ENCODE measurements around the gene ABHD6. TPM values are rescaled to one million over a fixed set of nuclear protein-coding genes. Genes with fewer than 3 reads are reported as not detected.
"Not testable (repeated sequence)": the region's sequence is repeated elsewhere in the genome, so short reads cannot be mapped to it uniquely, and the experiment has no call there.

ABHD6 gene
- polyA plus RNA-seq, 1 donor: 13.0 TPM

DNA sequence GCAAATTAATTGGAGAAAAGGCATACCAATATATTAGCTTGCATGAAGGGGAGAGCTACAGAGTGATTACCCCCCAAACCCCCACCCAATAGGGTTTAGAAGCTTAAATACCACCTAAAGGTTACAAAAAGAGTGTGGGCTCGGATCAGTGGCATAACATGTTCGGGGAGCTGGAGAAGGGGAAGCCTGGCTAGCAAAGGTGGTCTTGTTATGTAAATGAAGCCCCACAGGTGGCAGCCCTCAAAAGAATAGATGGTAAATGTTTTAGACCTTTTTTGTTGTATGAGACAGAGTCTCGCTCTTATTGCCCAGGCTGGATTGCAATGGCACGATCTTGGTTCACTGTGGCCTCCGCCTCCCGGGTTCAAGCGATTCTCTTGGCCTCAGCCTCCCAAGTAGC lies 84.2 kb downstream of the ABHD6 start:
- DNase-seq: no peak

DNA sequence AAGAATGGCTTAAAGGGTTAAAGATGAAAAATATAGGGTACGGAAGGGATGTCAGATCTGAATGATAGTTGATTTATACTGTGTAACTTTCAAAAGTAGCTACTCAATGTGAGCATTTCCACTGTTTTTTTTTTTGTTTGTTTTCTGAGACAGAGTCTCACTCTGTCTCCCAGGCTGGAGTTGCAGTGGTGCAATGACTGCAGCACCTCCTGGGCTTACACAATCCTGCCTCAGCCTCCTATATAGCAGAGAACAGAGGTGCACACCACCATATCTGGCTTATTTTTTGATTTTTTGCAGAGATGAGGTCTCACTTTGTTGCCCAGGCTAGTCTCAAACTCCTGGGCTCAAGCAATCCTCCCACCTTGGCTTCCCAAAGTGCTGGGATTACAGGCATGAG lies 85.2 kb downstream of the ABHD6 start:
- no peak for DNase-seq

GRCh38 chr3:58323529-58324390 lies 86.2 kb downstream of the ABHD6 start:
- no peak for DNase-seq

- no peak for DNase-seq
Observed at GRCh38 chr3:58324391-58325390, 87.1 kb downstream of the ABHD6 start.

DNA sequence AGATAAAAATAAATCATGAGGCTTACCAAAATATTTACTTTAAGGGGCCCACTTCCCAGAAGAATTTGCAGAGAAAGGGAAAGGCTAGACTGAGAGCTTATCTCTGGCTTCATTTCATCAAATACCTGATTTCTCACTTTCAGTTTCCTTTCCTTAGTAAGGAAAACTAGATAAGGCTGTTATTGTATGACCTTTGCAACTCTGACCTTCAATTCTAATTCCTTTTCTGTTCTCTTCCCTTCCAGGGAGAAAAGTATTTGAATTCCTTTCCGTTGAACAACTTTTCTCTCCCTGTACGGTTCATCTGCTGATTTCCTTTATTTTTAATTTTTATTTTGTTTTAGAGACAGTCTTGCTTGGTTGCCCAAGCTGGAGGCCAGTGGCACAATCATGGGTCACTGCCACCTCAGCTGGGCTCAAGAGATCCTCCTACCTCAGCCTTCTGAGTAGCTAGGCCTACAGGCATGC lies 88.0 kb downstream of the ABHD6 start:
- DNase-seq: no peak

DNA sequence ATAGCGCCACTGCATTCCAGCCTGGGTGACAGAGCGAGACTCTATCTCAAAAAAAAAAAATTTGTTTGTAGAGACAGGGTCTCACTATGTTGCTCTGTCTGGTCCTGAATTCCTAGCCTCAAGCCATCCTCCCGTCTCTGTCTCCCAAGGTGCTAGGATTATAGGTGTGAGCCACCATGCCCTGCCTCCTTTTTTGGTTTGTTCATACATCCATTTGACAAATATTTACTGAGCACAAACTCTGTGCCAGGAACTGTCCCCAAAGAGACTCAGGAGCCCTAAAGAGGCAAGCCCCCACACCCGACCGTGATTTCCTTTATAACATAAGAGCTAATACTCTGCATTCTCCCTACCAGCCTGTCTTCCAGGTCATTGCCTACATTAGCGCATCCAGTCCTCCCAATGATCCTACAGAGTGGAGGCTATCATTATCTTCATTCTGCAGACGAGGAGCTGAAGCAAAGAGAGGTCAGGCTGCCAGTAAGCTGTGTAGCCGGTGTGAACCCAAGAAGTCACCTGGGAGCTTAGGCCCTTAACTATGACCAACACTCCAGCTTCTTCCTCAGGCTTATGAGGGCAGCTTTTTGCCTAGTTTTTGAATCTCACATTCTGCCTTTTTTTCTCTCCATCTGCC lies 88.8 kb downstream of the ABHD6 start:
- DNase-seq: no peak

GRCh38 chr3:58329150-58329921 lies 91.7 kb downstream of the ABHD6 start:
- DNase-seq: no peak

GRCh38 chr3:58329922-58330413 lies 92.4 kb downstream of the ABHD6 start:
- no peak for DNase-seq

DNA sequence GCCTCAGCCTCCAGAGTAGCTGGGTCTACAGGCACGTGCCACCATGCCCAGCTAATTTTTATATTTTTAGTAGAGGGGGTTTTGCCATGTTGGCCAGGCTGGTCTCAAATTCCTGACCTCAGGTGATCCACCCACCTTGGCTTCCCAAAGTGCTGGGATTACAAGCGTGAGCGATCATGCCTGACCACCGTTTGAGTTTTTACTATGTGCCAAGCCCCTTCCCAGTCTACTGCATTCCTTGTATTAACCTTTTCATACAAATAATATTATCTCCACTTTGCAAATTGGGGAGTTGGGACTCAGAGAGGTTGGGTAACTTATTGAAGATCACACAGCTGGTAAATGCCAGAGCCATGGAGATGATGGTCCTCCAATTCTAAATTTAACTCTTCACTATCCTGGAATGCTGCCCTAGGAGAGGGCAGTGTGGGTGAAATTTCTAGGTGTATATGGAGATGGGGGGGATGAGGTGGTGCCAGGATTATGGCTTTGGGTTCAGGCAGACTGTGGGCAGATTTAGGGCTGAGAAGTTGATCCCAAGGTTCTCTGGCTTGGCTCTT lies 94.1 kb downstream of the ABHD6 start:
- DNase-seq: no peak

GRCh38 chr3:58332575-58333188 lies 95.1 kb downstream of the ABHD6 start, which contains the start of gene PXK:
TSS of gene PXK (plus strand) at chr3:58332892. CDS start at chr3:58332989, 97 bp downstream.
- peak; percentile 75 for DNase-seq

- peak; percentile 43 for DNase-seq
Observed at GRCh38 chr3:58333206-58334012, 95.8 kb downstream of the ABHD6 start.

- no peak for DNase-seq
Observed at GRCh38 chr3:58334013-58334321, 96.4 kb downstream of the ABHD6 start.

DNA sequence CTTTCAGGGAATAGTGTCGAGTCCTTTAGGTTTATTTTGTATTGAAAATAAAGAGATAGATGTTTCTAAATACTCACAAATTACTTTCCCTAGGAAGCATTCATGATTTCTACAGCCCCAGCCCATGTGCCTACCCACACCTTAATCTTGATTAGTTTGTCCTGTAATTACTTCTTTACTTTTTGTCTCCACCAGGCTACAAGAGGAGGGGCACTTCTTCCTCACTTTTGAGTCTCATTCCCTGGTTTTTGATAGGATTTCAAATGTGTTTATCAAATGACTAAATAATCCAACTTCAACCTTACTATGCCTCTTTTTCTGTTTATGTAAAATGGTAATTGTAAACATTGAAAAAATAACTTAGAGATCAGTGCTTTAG lies 96.9 kb downstream of the ABHD6 start:
- no peak for DNase-seq

DNA sequence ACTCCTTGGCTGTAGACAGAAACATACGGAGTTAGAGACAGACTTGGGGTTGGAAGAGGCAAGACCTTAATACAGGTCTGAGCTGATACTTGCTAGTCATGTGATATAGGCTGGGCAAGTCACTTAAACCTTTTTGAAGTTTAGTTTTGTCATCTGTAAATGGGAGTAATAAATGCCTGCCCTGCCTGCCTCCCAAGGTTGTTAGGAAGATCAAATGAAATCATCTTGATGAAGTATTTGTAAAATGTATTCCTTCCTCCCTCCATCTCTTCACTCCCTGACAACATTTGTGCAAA lies 98.0 kb downstream of the ABHD6 start:
- DNase-seq: no peak

GRCh38 chr3:58336135-58336882 lies 98.7 kb downstream of the ABHD6 start:
- DNase-seq: no peak

DNA sequence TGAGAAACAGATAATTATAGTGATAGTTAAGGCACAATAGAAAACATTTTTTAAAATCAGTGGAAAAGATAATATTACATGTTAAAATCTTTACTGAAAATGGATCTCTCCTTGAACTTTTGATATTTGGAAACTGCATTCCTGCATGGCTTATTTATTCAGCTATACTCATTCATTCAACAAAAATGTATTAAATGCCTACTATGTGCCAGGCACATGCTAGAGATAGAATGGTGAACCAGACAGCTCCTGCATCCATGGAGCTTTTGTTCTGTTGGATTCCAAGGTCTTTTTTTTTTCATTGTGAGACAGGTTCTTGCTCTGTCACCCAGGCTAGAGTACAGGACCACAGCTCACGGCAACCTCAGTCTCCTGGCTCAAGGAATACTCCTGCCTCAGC lies 99.6 kb downstream of the ABHD6 start:
- DNase-seq: no peak

DNA sequence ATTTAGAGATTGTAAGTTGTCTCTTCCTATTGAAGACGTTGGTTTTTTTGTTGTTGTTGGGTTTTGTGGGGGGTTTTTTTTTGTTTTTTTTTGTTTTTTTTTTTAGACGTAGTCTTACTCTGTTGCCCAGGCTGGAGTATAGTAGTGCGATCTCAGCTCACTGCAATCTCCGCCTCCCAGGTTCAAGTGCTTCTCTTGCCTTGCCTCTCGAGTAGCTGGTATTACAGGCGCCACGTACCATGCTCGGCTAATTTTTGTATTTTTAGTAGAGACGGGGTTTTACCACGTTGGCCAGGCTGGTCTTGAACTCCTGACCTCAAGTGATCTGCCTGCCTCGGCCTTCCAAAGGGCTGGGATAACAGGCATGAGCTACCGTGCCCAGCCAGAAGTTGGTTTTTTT lies 101.6 kb downstream of the ABHD6 start:
- not testable (repeated sequence) for DNase-seq

GRCh38 chr3:58340594-58341244 lies 103.1 kb downstream of the ABHD6 start:
- DNase-seq: no peak

- DNase-seq: no peak
Observed at GRCh38 chr3:58341376-58341775, 103.8 kb downstream of the ABHD6 start.
